Left cardiac atrium (tissue), 4 donors: ENCODE results near the gene CACNA1S. TPM values are rescaled to one million over a fixed set of nuclear protein-coding genes. Genes with fewer than 3 reads are reported as not detected.

Source experiments
- ATAC-seq, 2 donors: fragments of 200-7000 bp; cut with Tn5 transposase; one replicate each; pipeline ENCODE4 v1.9.1; 2020; ENCODE audit warnings: mild to moderate bottlenecking in 2 of 2, moderate library complexity in 2 of 2
- DNase-seq: peaks from one replicate; pipeline ENCODE4 v3.0.0-alpha.2; 2020
- intact Hi-C, 2 donors: fragments of 100-400 bp; cut with DNase I; formaldehyde crosslinking; loops; one replicate each; pipeline versions ENCODE4 v1.14.1 to v1.15.1; 2022 to 2023
- long read RNA-seq: library from polyadenylated mRNA; unstranded; transcript quantifications from one replicate; pipeline ENCODE4 v2.0.0, GENCODE V29; 2021
- total RNA-seq, 2 donors: library from RNA; stranded (reverse); fragmentation: NEBNext Ultra II Directional; extraction: Animal tissue kit (Norgen Biotek cat#: 25700); gene quantifications; one replicate each; pipeline ENCODE4 v1.2.1, GENCODE V29; 2021
- donor health status: DM: no; HTN: yes; CAD: no.
- donor health status: DM: no; HTN: yes; CAD: no; lungs with severe emphysema.
- donor health status: DM: yes; HTN: yes; CAD: no.
- donor health status: Dilated cardiomyopathy.

The CACNA1S gene
- not detected for total RNA-seq
- long read RNA-seq: 0 reads

DNA sequence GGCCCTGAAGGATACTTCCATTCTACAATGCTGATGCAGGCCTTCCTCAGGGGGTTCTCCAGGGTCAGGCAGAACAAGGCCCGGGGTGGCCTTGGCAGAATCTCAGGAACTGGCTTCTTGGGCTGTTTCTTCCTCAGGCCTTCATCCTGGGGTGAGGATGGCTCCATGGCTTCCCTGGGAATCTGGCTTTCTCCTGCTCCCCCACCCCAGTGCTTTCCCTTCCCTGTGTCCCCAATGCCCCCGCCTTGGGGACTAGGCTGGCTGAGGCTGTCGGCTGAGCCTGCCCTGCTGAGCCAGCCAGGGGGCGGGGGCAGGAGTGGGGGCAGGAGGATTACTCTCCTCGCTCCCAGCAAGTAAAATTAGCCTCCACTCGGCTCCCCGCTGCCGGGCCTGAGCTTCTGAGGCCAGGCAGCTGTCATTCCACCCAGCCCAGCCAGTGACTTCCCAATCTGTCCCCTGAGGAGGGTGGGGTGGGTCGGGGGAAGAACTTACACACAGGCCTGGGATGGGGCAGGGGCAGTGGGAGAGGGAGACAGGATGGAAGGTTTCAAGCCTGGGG is at the start of gene CACNA1S:
TSS of gene CACNA1S (minus strand) at position 254 of the 559 bp plus-strand sequence. CDS start at position 167, 87 bp downstream.
- ATAC-seq (no peak), DNase-seq (no peak)
- intact Hi-C loops: loop anchor here (5.0 to 10.0 kb wide), 2 partner anchors 137 to 550 kb away; no protein-coding TSS in a partner anchor

DNA sequence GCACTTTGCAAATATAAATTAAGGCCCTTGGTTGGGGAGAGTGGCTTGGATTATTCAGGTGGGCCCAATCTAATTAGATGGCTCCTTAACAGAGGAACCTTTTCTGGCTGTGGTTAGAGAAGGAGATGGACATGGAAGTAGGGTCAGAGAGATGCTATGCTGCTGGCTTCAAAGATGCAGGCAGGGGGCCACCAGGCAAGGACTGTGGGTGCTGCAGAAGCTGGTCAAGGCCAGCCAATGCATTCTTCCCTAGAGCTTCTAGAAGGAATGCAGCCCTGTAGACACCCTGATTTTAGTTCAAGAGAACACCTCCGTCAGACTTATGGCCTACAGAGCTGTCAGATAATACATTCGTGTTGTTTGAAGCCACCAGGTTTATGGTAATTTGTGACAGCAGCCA is 45.7 kb upstream of the CACNA1S start:
- ATAC-seq (no peak), DNase-seq (no peak)
- intact Hi-C loops: no loop called here

DNA sequence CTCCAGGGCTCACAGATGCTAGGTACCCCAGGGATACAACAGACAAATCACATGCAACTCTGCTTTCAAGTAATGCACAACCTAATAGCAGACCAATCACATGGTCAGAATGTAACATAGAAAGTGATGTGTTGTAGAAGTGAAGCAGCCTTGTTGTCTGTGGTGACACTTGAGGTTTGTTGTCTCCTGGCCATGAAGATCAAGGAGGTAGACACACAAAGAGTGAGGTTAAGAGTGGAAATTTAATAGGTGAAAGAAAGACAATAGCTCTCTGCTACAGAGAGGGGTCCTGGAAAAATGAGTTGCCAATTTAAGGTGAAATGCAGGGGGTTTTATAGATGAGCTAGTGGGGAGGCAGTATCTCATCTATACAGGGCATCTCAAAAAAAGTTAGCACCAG is 44.6 kb upstream of the CACNA1S start:
- intact Hi-C loops: no loop called here
- DNase-seq: no peak

DNA sequence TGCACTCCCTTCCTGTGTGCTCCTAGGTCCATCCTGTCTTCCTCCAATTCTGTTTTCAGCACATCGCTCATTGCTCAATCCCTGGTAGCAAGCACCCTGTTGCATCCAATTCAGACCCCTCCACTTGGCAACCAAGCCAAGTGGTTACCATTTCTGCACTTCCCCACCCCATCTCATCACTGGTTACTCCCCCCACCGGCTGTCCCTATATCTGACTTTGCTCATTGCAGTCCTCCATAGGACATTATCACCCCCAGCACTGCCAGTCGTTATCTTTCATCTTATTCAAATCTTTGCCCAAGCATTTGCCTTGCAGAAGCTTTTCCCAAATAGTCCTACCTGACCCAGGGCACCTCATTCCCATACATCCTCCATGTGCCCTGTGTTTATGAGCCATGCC is 44.1 kb upstream of the CACNA1S start:
- intact Hi-C loops: no loop called here
- ATAC-seq: no peak
- DNase-seq: no peak

More for the DNA sequence above, 44.6 kb upstream of the CACNA1S start:
- no peak for ATAC-seq

DNA sequence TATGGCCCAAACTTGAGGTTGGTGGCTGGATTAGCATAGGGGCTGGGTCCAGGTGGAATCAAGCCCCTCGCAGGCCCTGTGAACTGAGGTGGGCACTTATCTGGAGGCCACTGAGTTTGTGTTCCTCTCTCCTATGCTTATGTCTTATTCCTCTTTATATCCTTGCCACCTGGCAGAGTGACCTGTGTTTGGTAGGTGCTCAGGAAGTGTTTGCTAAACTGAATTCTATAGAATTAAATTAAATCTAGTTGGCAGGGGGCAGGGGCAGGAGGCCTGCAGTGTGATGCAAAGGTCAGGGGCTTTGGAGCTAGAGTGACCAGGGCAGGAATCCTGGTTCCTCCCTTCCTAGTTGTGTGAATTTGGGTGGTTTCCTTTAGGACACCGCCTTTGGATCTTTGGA is 43.1 kb upstream of the CACNA1S start:
- intact Hi-C loops: no loop called here
- ATAC-seq (no peak), DNase-seq (no peak)

DNA sequence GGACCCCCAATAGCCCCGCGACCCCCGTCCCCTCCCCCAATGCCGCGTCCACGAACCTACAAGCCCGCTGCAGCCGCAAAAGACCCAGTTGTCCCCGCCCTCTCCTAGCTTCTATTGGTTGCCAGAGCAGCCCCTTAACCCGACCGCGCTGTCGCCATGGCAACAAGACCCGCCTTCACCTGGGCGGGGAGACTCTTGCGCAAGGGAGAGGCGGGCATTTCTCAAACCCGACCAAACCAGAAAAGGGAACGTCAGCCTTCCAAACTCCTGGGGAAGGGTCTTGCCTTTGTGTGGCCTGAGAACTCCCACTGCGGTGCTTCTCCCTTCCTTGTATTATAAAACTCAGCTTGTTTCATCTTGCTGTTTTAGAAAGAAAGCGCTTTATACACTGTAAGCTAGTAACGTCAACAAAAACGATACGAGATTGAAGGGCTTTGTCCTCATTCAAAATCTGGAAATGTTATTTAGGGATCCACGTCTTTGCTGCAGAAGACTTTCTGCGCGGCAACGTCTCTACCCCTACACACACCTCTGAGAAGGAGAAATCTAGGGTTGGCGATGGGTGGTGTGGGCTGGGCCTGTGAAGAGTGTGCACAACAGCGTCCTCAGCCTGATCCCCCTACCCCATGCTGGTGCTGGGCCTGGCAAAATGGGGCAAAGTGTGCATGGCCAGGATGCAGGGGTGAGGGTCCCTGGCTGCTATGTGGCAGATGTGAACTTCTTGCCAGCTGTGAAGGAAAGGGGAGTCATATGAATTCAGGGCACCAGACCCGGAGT is 42.4 kb upstream of the CACNA1S start, which contains the start of gene TMEM9:
TSS of gene TMEM9 (minus strand) at position 86 of the 777 bp plus-strand sequence. CDS start 551 bp downstream, outside the sequence.
- intact Hi-C loops: no loop called here

DNA sequence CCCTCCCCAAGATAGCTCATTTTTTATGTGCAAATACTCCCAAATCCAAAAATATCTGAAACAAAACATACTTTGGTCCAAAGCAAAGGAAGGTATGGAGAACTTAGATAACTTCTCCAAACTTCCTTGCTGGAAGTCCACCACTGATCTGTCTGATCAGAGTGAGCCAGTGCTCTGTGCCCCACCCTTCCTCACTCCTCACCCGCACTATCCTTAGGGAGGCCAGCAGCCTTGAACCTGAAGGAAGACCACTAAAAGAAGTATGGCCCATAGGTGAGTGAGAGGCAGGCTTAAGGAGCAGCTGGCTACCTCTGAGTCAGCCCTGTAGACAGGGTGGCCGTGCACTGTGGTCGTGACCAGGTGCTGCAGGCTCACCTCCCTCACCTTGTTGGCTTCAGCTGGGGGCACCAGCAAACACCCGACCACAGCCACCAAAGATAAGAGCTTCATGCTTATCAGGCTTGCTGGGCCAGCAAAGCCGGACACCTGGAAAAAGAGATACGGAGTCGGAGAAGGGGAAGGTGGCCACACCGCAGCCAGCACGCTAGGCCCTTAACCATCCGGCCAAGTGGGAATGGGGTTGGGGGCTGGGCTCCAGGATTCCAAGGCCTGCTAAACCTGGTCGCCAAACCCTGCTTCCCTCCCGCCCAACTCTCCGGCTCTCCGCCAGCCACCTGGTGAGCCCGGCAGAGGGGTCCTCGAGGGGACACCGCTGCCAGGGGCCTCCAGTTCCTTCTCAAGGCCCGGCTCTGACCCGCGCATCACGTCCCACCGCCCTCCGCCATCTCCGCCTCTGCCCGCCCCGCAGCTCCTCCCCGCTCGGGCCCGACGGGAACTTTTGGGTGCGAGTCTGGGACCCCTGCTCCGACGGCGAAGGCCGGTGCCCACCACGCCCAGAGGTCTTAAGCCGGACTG is 41.5 kb upstream of the CACNA1S start:
- ATAC-seq (peak; percentile 85 to 88), DNase-seq (no peak)
- intact Hi-C loops: no loop called here

More for the DNA sequence above, 42.4 kb upstream of the CACNA1S start, which contains the start of gene TMEM9:
- DNase-seq (peak; percentile 97), ATAC-seq (peak; percentile 98 to 99)

DNA sequence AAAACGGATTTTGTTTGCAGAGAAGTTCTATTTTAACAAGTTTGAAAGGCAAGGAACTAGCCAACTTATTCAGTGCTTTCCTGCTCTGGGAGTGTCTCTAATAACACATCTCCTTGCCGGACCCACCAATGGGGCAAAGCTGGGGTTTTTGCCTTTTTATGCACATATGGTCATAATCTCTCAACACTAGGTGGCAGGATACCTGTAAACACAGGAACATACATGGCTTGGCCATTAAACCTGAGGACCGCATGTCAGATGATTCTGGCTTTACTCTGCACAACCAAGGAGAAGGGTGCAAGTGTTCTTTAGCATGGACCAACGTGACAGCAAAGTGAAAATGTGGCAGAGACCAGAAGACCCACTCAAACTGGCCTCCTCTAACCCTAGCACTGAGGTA is 37.2 kb upstream of the CACNA1S start:
- intact Hi-C loops: loop anchor here in 1 of 2 donors (5.0 kb wide), 1 partner anchor 73 kb away; no protein-coding TSS in a partner anchor
- no peak for DNase-seq
- ATAC-seq: no peak

DNA sequence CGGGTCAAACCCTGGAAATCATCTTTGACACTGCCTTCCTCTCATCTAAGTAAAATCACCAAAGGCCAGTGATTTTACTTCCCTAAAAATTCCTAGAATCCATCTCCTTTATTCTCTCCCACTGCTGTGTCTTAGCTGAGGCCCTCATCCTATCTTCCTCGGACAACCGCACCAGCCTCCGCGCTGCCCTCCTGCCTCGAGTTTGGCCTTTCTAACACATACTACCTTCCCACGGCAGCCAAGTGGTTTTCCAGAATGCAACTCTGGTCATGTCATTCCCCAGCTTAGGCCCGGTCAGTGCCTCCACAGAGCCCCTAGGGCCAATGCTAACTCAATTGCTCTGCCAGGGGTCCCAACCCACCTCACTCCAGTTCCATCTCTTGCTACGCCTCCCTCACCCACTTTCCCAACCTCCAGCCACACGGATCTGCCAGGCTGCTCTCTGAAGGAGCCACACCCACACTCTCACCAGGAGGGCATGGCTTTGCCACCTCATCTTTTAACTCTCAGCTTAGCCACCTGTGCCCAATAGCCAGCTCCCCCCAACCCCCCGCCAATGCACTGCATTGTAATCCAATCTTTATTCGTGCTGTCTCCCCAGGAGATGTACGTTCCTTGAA is 35.3 kb upstream of the CACNA1S start:
- intact Hi-C loops: loop anchor here in 1 of 2 donors (5.0 kb wide), 1 partner anchor 75 kb away; no protein-coding TSS in a partner anchor
- DNase-seq (no peak), ATAC-seq (no peak)

DNA sequence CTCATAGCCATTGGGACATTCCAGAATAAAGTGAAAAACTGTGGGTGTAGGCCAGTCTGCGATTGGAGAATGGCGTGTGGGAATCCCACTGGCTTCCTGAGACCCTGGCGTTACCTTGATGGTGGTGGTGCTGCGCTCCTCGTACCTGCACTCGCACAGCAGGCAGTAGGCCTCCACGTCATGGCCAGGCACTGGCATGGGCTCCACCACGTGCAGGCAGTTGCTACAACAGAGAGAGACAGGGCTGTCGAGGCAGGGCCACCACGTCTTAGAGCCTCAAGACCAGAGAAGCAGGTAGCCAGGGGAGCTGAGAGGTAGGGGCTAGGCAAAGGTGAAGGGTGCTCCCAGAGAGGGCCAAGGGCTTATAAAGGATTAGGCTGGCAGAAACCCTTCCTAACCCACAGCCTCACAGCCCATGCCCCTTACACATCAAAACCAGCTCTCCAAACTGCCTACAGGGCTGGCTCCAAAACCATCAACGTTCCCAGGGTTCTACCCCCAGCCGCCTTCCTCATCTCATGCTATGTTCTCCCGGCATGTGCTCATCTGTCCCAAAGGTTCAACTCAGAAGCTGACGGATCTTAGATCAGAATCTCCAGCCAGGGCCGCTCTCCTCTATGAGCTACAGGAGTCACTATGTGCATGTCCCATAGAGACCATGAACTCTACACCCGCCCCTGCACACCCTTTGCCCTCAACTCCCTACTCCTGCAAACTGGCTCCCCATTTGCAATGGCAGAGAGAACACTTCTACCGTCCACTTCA is 34.6 kb upstream of the CACNA1S start:
- ATAC-seq (no peak), DNase-seq (no peak)
- intact Hi-C loops: loop anchor here in 1 of 2 donors (5.0 kb wide), 1 partner anchor 75 kb away; no protein-coding TSS in a partner anchor

DNA sequence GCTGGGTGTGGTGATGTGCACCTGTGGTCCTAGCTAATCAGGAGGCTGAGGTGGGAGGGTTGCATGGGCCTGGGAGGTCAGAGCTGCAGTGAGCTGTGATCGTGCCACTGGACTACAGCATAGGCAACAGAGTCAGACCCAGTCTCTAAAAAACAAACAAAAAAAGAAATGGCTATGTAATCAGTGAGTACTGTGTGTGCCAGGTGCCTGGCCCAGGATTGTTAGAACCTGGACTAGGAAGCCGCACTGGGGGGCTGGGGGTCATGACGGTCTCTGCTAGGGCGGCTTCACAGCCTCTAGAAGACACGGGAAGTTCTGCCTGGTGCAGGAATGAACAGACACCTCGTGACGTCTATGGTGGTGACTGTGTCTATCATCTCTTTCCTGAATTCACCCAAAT is 33.6 kb upstream of the CACNA1S start:
- intact Hi-C loops: loop anchor here in 1 of 2 donors (5.0 kb wide), 1 partner anchor 76 kb away; no protein-coding TSS in a partner anchor
- ATAC-seq (no peak), DNase-seq (no peak)

DNA sequence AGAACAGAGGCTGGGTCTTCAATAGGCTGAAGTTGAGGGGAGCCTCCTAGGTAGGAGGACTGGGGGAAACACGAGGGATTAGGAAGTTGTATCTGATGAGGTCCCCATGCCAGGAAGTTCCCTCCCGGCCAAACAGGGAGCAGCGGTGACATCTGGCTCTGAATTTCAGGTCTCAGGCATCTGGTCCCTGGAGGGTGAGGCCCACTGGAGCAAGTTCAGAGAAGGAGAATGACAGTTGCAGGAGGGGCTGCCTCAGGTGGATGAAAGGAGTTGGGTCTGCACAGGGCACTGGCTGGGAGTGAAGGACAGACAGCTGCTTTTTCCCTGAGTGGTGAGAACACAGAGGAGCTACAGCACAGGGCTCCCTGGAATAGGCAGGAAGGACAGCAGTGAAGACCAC is 32.9 kb upstream of the CACNA1S start:
- intact Hi-C loops: loop anchor here in 1 of 2 donors (5.0 kb wide), 1 partner anchor 77 kb away; no protein-coding TSS in a partner anchor
- ATAC-seq (no peak), DNase-seq (no peak)

DNA sequence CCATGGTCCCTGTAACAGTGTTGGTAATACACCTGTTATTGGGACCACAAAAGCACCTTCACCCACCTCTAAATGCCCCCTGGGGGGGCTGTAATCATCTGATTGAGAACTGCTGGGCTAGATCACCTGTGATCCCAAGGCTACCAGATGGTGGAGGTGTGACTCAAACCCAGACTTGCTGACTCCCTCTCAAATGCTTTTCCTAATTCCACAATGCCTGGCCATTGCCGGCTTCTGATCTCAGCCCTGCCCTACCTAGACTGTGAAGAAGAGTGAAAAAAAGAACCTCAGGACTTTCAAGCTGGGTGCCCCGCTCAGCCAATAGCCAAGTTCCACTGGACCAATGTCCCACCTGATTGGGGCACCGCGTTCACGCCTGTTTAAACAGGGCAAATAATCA is 32.5 kb upstream of the CACNA1S start:
- intact Hi-C loops: loop anchor here in 1 of 2 donors (5.0 kb wide), 1 partner anchor 78 kb away; no protein-coding TSS in a partner anchor
- ATAC-seq (no peak), DNase-seq (no peak)

DNA sequence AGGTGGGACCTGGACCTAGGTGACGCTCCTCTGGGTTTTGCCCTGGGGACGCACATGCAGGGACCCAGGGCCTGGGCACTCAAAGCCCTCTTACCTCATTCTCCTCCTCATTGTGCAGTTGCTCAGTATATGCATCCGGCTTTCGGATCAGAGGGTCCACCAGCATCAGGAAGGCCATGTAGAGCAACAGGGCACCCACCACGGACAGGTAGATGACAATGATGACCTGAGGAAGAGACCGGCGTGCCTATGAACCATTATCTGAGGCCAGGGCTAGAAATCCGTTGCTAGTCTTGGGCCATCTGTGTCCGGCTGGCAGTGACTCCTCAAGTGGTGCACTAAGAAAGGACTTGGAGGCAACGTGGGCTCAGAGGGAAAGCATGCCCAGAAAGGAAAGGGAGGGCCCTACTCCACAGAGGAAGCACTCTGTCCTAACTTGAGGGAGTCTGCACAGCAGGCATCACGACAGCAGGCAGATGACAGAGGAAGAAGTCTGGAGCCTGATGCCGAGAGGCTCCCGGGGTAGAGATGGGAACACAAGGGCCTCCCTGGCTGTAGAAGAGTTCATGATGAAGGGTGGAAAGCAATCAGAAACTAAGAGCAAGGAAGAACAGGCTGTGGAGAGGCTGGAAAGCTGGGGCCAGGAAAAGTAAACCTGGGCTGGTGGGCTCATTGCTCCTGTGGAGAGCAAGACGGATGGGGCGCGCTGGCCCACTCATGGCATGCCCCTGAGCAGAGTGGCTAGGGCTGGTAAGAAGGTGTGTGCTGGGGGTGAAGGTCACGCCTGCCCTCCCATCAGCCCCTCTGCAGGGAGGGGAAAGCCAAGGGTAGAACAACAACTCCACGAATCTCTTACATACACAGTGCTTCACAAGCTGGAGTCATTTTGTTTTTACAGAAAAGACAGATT is 31.8 kb upstream of the CACNA1S start:
- DNase-seq: no peak
- intact Hi-C loops: no loop called here

DNA sequence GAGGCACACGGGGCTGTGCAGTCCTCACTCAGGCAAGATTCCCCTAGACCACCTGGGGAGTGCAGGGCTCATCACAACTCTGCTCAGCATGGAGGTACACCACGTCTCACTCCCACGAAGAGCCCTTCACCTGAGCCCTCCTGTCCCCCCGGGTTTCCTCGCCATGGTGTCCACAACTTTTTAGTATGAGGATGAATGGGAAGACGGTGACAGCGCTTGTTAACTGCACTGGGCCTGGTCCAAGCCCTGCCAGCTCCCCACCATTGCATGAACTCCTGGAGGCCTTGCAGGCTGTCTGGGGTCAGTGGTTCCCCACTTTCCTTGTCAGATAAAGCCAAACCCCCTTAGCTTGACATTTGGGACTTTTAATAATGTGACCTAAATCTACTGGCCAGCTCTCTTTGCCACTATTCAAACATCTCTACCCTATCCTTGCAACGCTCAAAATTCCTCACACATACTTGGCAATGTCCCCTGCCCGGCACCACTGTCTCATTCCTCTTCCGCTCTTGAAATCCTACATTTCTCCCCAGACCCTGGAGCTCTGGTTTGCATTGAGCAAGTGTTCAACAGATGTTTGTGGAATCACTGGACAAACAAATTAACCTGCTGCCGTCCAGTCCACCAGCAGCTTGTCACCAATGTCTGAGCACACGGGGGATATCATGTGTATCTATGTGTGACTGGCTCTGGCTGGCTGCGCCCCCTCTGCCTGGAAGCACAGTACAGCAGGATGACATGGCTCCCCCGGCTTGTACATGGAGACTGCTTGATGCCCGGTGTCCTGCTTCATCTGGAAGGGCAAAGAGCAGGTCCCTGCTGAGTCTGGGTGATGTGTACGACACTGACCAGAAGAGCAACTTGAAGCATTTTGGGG is 30.9 kb upstream of the CACNA1S start:
- intact Hi-C loops: no loop called here
- DNase-seq (no peak), ATAC-seq (no peak)

More for the DNA sequence above, 31.8 kb upstream of the CACNA1S start:
- ATAC-seq: no peak
